GM18499 (cell line): ENCODE results near the gene CRKL.

ENCODE experiments used
- ATAC-seq: cut with Tn5 transposase; IDR thresholded peaks from one replicate; pipeline ENCODE4 v1.9.1; 2021; ENCODE audit warnings: moderate number of reproducible peaks; ENCODE audit not compliant: insufficient read depth, unreplicated experiment

CRKL gene

DNA sequence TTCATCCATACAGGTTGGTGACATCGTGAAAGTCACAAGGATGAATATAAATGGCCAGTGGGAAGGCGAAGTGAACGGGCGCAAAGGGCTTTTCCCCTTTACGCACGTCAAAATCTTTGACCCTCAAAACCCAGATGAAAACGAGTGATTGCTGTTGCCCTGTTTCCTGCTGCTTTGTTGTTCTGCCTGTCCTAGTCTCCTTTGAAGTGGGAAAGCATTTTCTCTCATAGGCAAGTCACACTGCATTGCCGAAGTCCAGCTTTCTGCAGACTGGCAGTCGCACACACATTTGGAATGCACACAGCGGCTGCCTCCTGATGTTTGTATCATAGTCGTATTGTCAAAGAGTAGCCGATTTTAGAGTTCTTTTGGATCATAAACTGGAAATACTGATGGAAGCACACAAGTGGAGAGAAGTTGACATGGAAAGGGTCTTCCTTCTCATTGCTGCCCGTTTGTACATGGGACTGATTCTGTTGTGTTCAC, 32.5 kb downstream of the CRKL start:
- ATAC-seq = no peak

DNA sequence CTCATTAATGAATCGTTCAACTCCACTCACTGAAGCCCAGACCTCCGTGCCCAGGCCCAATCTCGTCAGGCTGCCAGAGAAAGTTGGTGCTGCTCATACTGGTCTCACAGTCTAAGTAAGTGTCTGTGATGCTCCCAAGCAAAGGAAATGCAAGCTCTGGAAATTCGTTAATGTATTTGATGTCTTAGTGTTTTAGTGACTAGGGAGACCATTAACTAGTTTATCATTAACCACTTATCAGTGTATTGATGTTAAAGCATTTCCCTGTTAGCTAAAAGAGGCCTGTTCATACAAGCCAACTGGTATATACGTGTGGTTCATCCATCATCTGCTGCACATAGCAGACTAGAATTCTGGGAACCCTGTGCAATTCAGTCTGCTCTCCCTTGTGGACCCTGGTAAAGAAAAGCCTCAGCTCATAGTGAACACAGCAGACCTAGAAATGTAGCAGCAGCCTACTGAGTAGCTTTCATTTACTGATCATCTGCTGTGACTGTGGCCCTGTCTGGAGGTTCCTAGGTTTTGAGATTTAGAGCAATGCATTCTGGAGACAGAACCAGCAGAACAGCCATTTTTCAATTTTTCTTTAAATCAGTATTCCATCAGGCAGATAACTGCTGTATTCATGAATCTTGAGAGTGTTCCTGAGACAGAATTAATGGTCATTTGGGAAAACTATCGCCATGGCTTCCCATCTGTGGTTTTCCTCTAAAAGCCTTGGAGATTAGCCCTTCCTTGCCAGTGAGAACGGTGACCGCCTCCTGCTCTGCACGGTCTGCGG, 34.1 kb downstream of the CRKL start:
- ATAC-seq = no peak

DNA sequence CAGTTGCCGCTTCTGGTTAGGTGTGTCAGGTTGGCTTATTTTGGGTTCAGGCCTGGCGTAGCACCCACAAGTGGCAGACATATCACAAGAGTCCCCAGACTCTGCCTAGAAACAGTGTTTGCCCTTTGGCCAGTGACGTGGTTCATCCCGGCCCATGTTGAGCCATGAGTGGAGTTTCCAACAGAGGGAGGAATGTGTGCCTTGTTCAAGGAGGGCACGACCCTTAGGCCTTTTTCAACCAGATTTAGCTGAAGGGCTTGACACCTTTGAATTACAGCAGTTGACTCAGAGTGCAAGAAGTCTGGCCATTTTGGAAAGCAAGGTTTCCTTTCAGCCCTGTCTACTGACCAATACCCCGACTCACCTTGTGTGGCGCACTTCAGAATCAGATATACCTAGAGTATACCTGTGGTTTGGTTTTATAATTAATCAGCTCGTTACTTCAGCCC, 34.7 kb downstream of the CRKL start:
- no peak for ATAC-seq

DNA sequence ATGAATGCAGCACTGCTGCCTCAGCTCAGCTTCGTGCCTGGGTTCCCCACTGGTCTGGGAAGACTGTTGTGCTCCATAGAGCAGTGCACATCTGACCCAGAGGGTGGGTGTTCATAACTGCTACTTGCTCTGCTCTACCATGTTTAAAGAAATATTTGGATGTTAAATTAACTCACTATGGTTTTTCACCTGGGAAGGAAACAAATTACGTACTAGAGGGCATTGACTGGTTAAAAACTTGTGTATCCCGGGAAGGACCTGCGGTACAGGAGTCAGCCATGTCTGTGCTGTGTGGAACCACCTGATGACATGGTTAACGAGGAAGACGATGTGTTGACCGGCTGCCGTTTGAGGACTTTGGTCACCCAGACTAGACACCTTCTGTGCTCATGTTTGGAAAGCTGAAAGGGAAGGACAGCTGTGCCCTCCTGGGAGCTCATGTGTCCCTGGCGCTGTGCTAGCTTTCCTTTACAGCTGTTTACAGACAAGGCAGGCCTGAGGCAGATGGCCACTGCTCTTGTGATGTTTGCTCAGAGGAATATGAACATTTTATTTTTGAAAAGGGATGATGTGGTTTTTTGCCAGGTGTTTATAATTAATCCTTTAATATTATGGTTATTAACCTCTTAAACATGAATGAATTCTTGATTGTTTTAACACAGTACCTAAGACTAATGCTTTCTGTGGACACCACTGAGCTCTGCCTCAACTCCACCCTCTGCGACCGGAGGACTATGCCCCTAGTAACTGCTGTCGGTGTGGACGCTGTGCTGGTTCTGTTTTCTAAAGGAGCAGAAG, 35.5 kb downstream of the CRKL start:
- ATAC-seq = no peak

DNA sequence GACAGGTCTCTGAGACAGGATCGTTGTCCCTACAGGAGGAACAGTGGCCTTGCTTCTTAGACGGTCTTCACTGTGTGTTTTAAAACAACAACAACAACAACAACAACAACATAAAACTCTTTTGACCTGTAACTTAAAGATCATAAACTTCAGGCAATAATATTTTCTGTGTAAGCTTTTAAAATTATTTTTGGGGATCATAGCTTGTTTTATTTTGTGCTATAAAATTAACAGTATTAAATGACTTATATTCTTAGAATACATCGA, 36.1 kb downstream of the CRKL start:
- ATAC-seq = no peak

DNA sequence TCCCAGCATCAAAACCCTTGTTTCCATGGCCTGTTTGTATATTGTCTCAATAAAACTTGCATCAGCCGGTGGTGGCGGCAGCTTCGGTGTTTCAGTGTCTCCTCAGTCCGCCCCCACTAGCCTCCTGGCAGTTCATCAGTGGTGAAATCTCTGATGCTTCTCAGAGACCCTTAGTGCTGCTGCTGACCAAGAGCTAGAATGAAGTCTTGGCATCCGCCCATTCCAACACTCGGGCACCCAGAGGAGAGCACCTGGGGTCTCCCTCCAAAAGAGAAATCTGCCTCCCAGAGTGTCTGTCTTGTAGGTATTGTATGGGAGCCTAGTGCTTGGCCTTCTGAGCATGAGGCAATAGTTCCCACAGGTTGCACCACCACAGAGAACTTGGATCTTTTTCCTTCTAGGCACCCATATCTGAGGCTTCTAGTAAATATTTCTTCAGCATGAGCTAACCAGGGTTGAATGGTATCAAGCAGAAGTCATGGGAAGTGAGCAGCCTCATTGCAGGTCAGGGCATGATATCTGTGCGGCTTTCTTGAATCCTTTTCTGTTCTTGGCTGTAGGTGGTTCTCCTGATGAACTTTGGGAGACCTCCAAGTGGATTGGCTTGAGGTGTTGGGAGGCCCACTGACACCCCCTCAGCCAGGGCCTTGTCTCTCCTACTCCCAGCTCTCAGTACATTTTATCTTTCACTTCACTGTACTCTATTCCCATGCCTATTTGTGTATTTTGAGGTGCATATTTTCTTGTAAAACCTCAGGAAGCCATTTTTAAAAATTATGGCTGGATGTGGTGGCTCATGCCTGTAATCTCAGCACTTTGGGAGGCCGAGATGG, 36.7 kb downstream of the CRKL start:
- no peak for ATAC-seq

DNA sequence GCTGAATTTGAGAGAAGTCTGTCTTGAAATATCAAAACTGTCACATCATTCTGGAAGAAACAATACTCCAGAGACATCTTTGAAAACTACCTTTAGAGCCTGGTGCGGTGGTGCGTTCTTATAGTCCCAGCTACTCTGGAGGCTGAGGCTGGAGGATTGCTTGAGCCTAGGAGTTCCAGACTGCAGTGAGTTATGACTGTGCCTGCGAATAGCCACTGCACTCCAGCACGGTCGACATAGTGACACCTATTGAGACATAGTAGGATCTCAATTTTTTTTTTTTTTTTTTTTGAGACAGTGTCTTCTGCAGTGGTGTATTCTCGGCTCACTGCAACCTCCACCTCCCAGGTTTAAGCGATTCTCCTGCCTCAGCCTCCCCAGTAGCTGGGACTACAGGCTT, 38.3 kb downstream of the CRKL start:
- ATAC-seq = no peak

DNA sequence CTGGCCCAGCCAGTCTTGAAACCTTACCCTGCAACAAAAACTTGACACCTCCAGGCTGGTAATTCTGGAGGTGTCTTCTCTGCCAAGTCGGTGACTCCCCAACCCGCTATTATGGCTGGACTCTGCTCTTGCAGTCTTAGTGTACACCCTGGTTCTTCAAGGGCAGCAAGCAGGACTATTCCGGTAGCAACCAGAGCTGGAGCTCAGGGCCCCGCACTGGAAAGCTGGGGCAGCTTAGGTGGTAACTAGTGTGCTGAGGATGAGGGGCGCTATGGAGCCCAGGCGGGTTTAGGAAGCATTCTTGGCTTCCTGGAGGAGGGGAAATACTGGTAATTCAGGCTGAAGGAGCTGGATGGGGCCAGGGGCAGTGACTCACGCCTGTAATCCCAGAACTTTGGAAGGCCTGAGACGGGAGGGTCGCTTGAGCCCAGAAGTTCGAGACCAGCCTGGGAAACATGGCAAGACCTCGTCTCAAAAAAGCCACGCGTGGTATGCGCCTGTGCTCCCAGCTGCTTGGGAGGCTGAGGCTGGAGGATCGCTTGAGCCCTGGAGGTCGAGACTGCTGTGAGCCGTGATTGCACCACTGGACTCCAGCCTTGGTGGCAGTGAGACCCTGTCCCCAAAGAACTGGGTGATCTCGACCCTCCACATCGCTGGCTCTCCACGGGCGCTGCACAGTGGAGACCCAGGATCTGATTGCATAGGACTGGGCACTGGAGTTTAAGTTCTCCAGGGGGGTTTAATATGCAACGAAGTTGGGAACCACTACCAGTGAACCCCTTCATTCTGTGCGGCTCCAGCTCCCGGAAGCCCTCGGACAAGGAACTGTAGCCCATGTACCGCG, 39.3 kb downstream of the CRKL start:
- no peak for ATAC-seq

DNA sequence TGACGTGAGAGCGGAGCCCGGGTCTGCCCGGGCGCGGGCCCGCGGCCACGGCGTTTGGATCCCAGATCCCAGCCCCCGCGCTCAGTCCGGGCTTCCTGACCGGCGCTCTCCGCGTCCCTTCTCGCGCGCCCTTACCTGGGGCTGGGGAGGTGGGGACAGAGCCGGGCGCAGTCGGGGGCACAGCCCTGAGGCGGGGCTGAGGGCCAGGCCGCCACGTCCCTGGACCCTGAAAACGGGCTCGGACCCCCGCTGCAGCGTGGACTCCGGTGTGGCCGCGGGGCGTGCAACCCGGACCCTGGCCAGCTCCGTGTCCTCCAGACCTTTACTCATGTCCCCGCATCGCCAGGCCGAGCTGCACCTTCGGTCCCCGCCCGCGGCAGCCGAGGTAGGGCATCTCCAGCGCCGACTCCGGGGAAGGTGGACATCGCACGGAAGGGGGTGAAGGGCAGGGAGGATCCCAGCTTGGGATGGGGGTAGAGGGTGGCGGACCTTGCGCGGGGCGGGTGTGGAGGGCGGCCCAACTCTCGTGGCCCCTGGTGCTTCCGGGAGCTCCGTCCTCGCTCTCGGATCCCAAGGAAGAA, 40.0 kb downstream of the CRKL start:
- ATAC-seq = no peak

DNA sequence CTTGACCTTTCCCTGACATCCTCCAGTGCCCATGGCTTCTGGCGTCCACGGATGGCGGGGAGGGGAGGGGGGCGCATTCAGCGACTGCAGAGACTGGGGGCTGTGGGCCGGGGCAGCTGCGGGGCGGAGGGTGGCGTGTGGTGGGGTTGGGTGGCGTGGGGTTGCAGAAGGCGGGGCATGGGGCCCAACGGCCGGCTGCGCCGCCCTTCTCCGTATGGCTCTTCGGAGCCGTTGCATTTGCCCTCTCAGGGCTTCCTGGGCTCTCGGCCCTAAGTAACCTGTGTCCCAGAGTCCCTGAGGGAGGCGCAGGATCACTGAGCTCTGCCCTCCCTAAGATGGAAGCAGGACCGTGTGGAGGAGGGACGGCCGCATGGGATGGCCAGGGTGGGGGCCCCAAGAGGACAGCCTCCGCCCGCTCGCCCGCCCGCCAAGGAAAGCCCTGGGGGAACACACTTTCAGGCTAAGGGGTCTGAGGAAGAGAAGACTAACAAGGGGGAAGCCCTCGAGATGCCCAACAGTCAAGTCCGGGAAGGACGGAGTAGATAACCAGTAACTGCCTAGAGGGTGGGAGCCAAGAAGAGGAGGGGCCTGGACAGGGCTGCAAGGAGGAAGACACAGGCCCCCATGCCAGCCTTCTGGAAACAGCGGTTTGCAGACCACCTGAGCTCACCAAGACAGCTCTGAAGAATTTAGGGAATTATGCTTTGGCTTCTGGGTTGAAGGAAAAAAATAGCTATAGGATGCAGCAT, 40.6 kb downstream of the CRKL start:
- ATAC-seq = no peak

DNA sequence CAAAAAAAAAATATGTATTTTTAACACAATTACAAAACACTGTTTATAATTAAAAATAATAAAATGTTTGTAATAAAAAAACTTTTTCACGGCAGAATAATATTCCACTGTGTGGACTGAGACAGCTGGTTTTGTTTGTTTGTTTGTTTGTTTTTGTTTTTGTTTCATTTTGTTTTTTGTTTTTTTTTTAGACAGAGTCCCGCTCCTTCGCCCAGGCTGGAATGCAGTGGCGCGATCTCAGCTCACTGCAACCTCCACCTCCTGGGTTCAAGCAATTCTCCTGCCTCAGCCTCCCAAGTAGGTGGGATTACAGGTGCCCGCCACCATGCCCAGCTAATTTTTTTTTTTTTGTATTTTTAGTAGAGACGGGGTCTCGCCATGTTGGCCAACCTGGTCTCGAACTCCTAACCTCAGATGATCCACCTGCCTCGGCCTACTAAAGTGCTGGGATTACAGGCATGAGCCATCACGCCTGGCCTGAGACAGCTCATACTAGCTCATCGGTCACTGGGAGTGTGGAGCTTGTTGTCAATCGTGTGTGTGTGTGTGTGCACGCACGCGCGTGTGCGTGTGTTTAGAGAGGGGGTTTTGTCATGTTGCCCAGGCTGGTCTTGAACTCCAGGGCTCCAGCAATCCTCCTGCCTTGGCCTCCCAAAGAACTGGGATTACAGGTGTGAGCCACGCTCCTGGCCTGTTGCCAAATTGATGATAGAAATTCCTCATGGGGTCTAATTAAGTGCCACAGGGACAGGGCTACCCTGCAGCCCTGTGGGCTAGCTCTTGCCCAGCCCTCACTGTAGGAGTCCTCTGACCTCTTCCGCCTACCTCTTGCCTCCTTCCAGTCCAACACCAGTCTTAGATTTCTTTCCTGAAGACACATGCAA, 42.6 kb downstream of the CRKL start:
- ATAC-seq = no peak

DNA sequence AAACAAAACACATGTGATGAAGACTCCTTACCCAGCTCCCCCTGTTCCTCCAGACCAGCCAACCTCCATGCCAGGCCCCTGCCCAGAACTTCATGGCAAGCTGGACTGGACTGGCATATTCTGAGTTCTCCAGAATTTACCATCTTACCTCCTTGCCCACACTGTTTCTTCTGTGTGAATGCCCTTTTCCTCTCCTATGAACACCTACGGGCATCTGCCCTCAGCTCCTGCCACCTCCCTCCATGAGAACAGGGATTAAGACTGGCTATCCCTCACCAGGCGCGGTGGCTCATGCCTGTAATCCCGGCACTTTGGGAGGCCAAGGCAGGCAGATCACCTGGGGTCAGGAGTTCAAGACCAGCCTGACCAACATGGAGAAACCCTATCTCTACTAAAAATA, 43.4 kb downstream of the CRKL start:
- ATAC-seq = no peak

DNA sequence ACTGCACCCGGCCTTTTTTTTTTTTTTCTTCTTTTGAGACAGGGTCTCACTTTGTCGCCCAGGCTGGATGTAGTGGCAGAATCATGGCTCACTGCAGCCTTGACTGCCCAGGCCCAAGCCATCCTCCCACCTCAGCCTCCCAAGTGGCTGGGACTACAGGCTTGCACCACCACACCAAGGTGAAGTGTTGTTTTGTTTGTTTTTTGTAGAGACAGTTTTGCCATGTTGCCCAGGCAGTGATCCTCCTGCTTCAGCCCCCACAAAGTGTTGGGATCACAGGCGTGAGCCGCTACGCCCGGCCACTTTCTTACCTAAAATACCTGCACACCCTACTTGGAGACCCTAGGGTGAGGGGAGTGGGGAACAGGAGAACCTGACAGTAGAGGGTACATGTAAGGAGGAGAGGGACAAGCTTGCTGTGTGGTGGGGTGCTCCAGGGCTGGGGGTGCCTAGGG, 45.3 kb downstream of the CRKL start:
- no peak for ATAC-seq

DNA sequence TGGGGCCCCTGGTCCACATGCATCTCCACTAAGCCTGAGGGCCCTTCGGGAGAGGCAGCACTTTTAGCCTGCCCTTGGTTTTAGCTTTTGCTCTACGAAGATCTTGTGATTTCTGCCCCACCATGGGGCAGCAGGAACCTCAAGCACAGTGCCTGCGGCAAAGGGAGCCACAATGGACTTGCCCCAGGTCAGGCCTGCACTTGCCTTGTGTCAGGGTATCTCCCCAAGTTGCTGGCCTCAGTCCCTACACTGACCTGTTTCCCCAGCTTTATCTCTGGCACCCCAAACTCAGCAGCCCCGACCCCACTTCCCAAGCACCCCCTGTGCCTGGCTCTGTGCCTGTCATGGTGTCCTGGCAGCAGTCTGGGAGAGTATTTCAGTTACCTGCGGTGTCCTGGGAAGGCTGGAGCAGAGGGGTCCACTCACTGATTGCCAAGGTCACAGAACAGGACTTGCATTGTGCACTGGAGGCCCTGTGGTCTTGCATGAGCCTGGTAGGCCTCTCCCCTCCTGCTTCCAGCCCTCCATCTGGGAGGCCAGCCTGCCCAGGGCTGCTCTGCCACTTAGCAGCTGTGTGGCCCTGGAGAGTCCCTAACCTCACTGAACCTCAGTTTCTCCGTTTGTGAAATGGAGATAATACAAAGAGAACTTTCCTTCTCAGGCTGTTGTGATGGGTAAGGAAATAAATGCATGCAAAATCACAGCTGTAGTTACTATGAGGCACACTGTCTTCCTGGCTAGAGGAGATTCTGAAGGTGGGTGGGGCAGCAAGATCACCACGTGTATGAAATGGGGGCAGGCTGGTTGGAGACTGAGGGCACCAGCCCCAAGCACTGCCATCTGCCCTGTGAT, 46.2 kb downstream of the CRKL start:
- ATAC-seq = no peak

DNA sequence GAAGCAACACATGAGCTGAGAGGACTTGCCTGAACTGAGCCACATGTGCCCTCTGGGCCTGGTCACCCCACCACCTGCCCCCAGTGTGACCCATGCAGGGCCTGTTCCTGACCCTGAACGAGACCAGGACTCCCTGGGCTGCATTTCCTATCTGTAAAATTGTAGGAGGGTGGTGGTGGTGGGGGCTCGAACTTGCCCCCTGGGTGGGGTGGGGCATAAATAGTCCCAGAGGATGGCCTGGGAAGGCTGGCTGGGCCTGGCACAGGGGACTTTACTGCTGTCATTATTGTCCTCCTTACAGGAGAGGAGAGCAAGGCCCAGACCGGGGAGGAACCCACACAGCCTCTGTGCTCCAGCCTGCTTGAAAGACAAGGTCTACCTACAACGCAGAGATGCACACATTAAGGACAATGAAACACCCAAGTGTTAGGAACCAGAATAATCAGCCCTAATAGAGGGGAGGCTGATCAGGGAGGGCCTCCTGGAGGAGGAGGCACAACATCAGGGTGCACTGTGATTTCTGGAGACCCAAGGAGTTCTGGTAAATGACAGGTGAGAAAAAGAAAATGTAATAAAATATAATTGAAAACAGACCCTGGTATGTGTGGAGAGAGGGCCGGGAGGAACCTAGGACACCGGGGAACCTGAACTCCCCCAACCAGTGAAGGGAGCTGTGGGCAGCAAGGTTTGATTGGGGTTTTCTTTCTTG, 47.0 kb downstream of the CRKL start:
- no peak for ATAC-seq

DNA sequence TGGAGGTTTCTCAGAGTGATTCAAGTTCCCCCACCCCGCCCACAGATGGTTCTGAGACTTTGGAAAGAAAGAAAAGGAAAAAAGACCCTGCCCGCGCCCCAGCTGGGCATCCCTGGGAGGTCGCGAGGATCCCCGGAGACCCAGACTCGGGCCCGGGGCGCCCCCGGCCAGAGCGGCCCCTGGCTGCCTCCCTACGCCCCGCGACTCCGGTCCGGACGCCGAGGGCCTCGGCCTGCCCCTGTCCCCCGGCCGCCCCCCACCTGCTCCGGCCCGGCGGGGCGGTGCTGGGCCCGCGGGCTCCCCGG, 47.5 kb downstream of the CRKL start:
- ATAC-seq = no peak
